Activated gamma-delta T cell treated with anti-CD3 and anti-CD28 coated beads, Interleukin-2, amount 50 U/mL, for 16 hours (primary cell): Measurements from ENCODE around the gene VN1R2.
A peak's percentile ranks its signal among the peaks of the same experiment; 100 is the strongest.
"Not testable (repeated sequence)": the region's sequence is repeated elsewhere in the genome, so short reads cannot be mapped to it uniquely, and the experiment has no call there.

Experiments used
- DNase-seq: peaks from one replicate; pipeline ENCODE4 v3.0.0-alpha.2; 2020; ENCODE audit warnings: low read depth

Gene VN1R2

GRCh38 chr19:53257715-53258342 lies at the start of gene VN1R2:
TSS of gene VN1R2 (plus strand) at chr19:53258292. CDS start at chr19:53258376, 84 bp downstream.
- DNase-seq: not testable (repeated sequence)

GRCh38 chr19:53211554-53211953 lies 46.5 kb upstream of the VN1R2 start:
- not testable (repeated sequence) for DNase-seq

GRCh38 chr19:53212703-53213320 lies 45.3 kb upstream of the VN1R2 start:
- no peak for DNase-seq

GRCh38 chr19:53222716-53223115 lies 35.4 kb upstream of the VN1R2 start:
- not testable (repeated sequence) for DNase-seq

GRCh38 chr19:53224606-53225005 lies 33.5 kb upstream of the VN1R2 start:
- no peak for DNase-seq

GRCh38 chr19:53237114-53237777 lies 20.8 kb upstream of the VN1R2 start:
- no peak for DNase-seq

GRCh38 chr19:53246498-53246897 lies 11.6 kb upstream of the VN1R2 start:
- DNase-seq: no peak

- DNase-seq: peak; percentile 78
Measured at GRCh38 chr19:53254411-53255341, 3.4 kb upstream of the VN1R2 start, which contains the start of gene ZNF677. TSS of gene ZNF677 (minus strand) at chr19:53254873. CDS start at chr19:53251550, 3,323 bp downstream.

GRCh38 chr19:53267623-53268022 lies 9.5 kb downstream of the VN1R2 start, which contains the start of gene VN1R4:
TSS of gene VN1R4 (minus strand) at chr19:53267723. CDS start at chr19:53267665, 58 bp downstream.
- not testable (repeated sequence) for DNase-seq

- DNase-seq: not testable (repeated sequence)
Measured at GRCh38 chr19:53269861-53270260, 11.8 kb downstream of the VN1R2 start.

- DNase-seq: no peak
Measured at GRCh38 chr19:53272044-53272443, 14.0 kb downstream of the VN1R2 start.

- DNase-seq: no peak
Measured at GRCh38 chr19:53275480-53275879, 17.4 kb downstream of the VN1R2 start.

GRCh38 chr19:53281947-53282346 lies 23.9 kb downstream of the VN1R2 start:
- DNase-seq: not testable (repeated sequence)

GRCh38 chr19:53285087-53285486 lies 27.0 kb downstream of the VN1R2 start:
- no peak for DNase-seq

GRCh38 chr19:53290758-53291549 lies 32.9 kb downstream of the VN1R2 start:
- no peak for DNase-seq

GRCh38 chr19:53294786-53295441 lies 36.8 kb downstream of the VN1R2 start:
- DNase-seq: no peak

GRCh38 chr19:53301341-53301740 lies 43.2 kb downstream of the VN1R2 start:
- DNase-seq: not testable (repeated sequence)

- no peak for DNase-seq
Measured at GRCh38 chr19:53308339-53308811, 50.3 kb downstream of the VN1R2 start.
